SJSA1 (cell line): Measurements from ENCODE around the gene LACRT. TPM values are rescaled to one million over a fixed set of nuclear protein-coding genes. Genes with fewer than 3 reads are reported as not detected.

Experiments used
- DNase-seq, 2 experiments: peaks; one replicate each; pipeline ENCODE4 v3.0.0-alpha.2; 2015 to 2020; ENCODE audit warnings: low spot score in 2 of 2, low read depth in 1 of 2
- H3K27ac ChIP-seq: fragments of 250-450 bp; sonication (Bioruptor Pico); 2 replicates; pipeline ENCODE4 v1.5.1; 2020; ENCODE audit warnings: mild to moderate bottlenecking, moderate library complexity
- H3K27me3 ChIP-seq: fragments of 250-450 bp; sonication (Bioruptor Pico); replicated peaks from 2 replicates; pipeline ENCODE4 v1.5.1; 2020; ENCODE audit warnings: mild to moderate bottlenecking, moderate library complexity
- H3K36me3 ChIP-seq: fragments of 250-450 bp; sonication (Bioruptor Pico); 2 replicates; pipeline ENCODE4 v1.5.1; 2020; ENCODE audit warnings: mild to moderate bottlenecking
- H3K4me1 ChIP-seq: fragments of 250-450 bp; sonication (Bioruptor Pico); replicated peaks from 2 replicates; pipeline ENCODE4 v1.6.1; 2021; ENCODE audit warnings: mild to moderate bottlenecking
- H3K4me3 ChIP-seq: fragments of 250-450 bp; sonication (Bioruptor Pico); 2 replicates; pipeline ENCODE4 v1.5.1; 2020; ENCODE audit warnings: mild to moderate bottlenecking
- H3K9me3 ChIP-seq: fragments of 250-450 bp; sonication (Bioruptor Pico); replicated peaks from 2 replicates; pipeline ENCODE4 v1.5.1; 2020; ENCODE audit warnings: mild to moderate bottlenecking
- total RNA-seq: library from RNA; depleted of rRNA; stranded (reverse); fragments of >200 nt; shearing (Covaris generic); gene quantifications from 2 replicates; pipeline ENCODE4 v1.2.3, GENCODE V29; 2014; rRNA removed

Gene LACRT
- total RNA-seq, 1 experiment from 2014 or later = not detected

DNA sequence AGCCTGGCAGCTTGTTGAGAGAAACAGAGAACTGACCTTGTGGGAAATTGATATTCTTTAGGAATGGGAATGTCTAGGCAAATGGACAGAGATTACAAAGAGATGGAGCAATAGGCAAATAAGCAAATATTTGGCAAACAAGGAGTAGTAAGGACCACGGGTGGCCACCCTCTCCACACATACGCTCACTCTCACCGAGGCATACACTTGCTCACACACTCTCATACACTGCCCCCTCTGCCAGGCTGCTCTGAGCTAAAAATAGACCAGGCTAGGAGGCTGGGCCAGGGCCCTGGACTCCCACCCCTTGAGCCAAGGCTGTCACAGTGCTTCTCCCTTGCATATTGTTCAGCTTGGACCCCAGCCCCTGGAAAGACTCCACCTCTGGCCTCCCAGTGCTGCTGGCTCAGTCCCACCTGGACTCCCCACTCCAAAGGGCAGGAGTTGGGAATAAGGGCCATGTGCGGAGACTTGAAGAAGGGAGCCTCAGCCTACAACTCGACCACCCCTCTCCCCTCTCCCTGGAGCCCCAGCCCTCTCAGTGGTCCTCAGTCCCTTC lies 47.3 kb downstream of the LACRT start:
- Histone ChIP-seq H3K9me3 (no peaks in the 10 kb centered on the region), H3K4me3 (no peak overlapping the region), H3K4me1 (no peaks in the 10 kb centered on the region), H3K27ac (no peak overlapping the region), H3K36me3 (no peaks in the 10 kb centered on the region), H3K27me3 (peaks cover 41% of the 10 kb centered on the region)
- no peak for DNase-seq

DNA sequence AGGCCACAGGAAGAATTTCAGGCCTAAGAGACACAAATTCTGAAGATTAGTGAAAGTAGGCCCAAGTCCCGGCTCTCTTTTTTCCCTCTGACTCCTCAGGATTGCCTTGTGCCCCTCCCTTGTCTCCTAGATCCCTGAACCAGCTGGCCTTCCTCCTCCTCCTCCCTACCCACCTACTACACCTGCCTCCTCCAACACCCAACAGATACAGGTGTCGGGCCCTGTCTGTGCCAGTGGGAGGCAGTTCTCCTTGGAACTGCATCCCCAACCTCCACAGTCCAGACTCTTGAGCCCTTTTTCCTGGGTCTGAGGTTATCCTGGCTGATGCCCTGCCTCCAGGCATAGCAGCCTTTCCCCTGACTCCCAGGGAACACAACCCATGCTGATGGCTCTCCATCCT lies 48.1 kb downstream of the LACRT start:
- H3K36me3 ChIP-seq = no peaks in the 10 kb centered on the region
- H3K4me1 ChIP-seq = no peaks in the 10 kb centered on the region
- peaks cover 41% of the 10 kb centered on the region for H3K27me3 ChIP-seq
- no peaks in the 10 kb centered on the region for H3K9me3 ChIP-seq
- H3K4me3 ChIP-seq = no peak overlapping the region
- DNase-seq = no peak
- no peak overlapping the region for H3K27ac ChIP-seq

DNA sequence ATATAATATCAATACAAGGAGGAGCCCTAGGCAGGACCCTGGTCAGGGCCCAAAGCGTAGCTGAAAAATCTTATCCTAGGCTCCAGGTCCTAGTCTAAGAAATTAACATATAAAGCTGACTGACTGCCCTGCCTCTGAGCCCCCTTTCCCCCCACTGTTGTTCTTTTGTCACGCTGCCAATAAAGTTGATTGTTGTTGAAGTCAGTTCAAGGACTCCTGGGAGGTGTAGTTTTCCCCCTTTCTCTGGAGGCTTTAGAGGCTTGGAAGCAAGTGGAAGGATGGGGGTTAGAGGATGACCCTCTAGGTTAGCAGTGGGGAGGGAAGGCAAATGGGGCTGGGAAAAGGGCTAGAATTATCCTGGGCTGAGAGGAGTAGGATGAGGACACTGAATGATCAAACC lies 49.5 kb downstream of the LACRT start:
- no peak overlapping the region for H3K4me3 ChIP-seq
- no peaks in the 10 kb centered on the region for H3K4me1 ChIP-seq
- no peaks in the 10 kb centered on the region for H3K9me3 ChIP-seq
- DNase-seq = no peak
- H3K36me3 ChIP-seq = no peaks in the 10 kb centered on the region
- H3K27ac ChIP-seq = no peak overlapping the region
- peaks cover 29% of the 10 kb centered on the region for H3K27me3 ChIP-seq

GRCh38 chr12:54584128-54584527 lies 50.6 kb downstream of the LACRT start:
- DNase-seq = no peak
- no peak overlapping the region for H3K27ac ChIP-seq
- H3K27me3 ChIP-seq = peaks cover 22% of the 10 kb centered on the region
- no peaks in the 10 kb centered on the region for H3K9me3 ChIP-seq
- no peaks in the 10 kb centered on the region for H3K4me1 ChIP-seq
- H3K4me3 ChIP-seq = no peak overlapping the region
- no peaks in the 10 kb centered on the region for H3K36me3 ChIP-seq

DNA sequence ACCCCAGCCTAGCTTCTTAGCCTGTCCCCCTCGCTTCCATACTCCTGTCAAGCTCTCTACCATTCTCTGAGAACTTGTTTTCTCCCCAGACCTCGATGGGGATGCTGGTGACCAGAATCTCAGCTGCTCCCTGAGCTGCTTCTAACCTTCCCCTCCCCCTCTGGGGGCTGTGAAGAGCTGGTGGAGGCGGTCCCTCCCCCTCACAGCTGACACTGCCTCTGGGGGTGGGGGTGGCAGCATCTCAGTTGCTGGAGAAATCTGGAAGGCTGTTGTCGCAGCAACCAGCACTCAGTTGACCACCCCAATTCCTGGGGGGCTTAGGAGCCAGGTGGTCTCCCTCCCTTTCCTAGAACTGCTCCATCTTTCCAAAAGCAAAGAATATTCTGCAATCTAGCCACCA lies 51.0 kb downstream of the LACRT start:
- peaks cover 18% of the 10 kb centered on the region for H3K27me3 ChIP-seq
- H3K4me1 ChIP-seq = no peaks in the 10 kb centered on the region
- DNase-seq = no peak
- no peaks in the 10 kb centered on the region for H3K9me3 ChIP-seq
- no peak overlapping the region for H3K4me3 ChIP-seq
- H3K36me3 ChIP-seq = no peaks in the 10 kb centered on the region
- H3K27ac ChIP-seq = no peak overlapping the region

GRCh38 chr12:54581412-54581811 lies 53.3 kb downstream of the LACRT start:
- no peak overlapping the region for H3K4me3 ChIP-seq
- H3K27me3 ChIP-seq = no peaks in the 10 kb centered on the region; the same call in 1 of the 2 replicates
- H3K27ac ChIP-seq = no peak overlapping the region
- H3K9me3 ChIP-seq = no peaks in the 10 kb centered on the region
- no peaks in the 10 kb centered on the region for H3K4me1 ChIP-seq
- H3K36me3 ChIP-seq = no peaks in the 10 kb centered on the region
- DNase-seq = no peak

Other genes starting within 250 kb of the LACRT start
- 78.9 and 99.4 TPM in 2 replicates for gene ITGA5, start 215.6 kb downstream of the LACRT start, total RNA-seq
- gene GTSF1, start 161.3 kb downstream of the LACRT start, total RNA-seq = not detected in 2 replicates
- not detected in 2 replicates for gene NCKAP1L, start 137.1 kb downstream of the LACRT start, total RNA-seq
- gene PDE1B, start 85.3 kb downstream of the LACRT start, total RNA-seq = not detected in 2 replicates
- gene PPP1R1A, start 46.2 kb downstream of the LACRT start, total RNA-seq = 0.06 TPM in 1 of 2 replicates, not detected in the other
- gene DCD, start 13.5 kb upstream of the LACRT start, total RNA-seq = not detected in 2 replicates
- not detected in 2 replicates for gene MUCL1, start 219.6 kb upstream of the LACRT start, total RNA-seq